Fibroblast of peridontal ligament (primary cell): ENCODE measurements around the gene GRIN2A.

Source experiments
- DNase-seq: peaks from one replicate; pipeline ENCODE4 v3.0.0-alpha.2; 2010; ENCODE audit errors: extremely low read depth

The GRIN2A gene

GRCh38 chr16:9766891-9767290 lies 415.3 kb downstream of the GRIN2A start:
- no peak for DNase-seq

- DNase-seq = no peak
These were observed 418.7 kb downstream of the GRIN2A start for GRCh38 chr16:9763505-9763904.

- DNase-seq = no peak
These were observed 420.4 kb downstream of the GRIN2A start for GRCh38 chr16:9761870-9762269.

GRCh38 chr16:9757687-9758086 lies 424.5 kb downstream of the GRIN2A start:
- DNase-seq = no peak

GRCh38 chr16:9756434-9756833 lies 425.8 kb downstream of the GRIN2A start:
- no peak for DNase-seq

- no peak for DNase-seq
These were observed 427.1 kb downstream of the GRIN2A start for GRCh38 chr16:9755081-9755480.

DNA sequence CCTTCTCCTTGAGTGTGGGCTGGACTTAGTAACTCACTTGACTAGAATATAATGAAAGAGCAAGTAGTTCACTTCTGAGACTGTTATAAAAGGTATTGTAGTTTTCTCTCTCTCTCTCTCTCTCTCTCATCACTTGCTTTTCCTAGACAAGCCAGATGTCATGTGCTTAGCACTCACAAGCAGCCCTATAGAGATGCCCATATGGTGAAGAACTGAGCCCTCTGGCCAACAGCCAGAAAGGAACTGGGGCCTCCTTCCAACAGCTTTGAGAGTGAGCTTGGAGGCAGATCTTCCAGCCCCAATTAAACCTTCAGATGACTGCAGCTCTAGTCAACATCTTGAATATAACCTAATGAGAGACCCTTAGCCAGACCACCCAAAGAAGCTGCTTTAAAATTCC lies 440.5 kb downstream of the GRIN2A start:
- no peak for DNase-seq

DNA sequence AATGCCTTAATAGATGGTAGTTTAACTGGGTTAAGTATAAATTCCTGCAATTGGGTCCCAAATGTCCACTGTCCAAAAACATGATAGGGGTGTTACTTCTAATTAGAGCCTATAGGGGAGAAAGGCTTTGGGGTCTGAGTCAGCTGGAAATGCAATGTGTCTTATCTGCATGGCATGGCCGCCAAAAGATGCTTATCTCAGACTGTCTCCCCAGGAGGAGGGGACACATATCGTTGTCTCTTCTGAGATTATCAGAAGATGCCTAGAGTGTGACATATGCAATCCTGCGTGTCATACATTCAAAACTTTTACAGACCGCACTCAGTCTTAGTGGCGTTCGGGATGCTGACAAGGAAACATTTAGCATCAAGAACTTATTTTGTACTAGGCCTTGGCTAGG lies 442.9 kb downstream of the GRIN2A start:
- no peak for DNase-seq

- DNase-seq = no peak
These were observed 443.5 kb downstream of the GRIN2A start for GRCh38 chr16:9738690-9739089.

- no peak for DNase-seq
These were observed 445.7 kb downstream of the GRIN2A start for GRCh38 chr16:9736547-9736946.

DNA sequence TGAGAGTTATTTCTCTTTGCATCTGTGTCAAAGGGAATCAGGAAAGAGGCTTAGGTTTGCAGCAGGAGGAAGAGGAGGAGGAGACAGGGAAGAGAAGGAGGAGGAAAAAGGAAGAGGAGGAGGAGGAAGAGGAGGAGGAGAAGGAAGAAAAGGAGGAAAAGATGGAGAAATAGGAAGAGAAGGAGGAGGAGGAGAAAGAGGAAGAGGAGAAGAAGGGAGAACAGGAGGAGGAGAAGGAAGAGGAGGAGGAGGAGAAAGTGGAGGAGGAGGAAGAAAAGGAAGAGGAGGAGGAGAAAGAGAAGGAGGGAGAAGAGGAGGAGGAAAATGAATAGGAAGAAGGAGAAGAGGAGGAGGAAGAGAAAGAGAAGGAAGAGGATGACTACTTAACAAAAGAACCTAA lies 459.1 kb downstream of the GRIN2A start:
- DNase-seq = no peak

GRCh38 chr16:9713907-9714306 lies 468.3 kb downstream of the GRIN2A start:
- no peak for DNase-seq

GRCh38 chr16:9713156-9713555 lies 469.1 kb downstream of the GRIN2A start:
- no peak for DNase-seq

GRCh38 chr16:9708972-9709620 lies 473.1 kb downstream of the GRIN2A start:
- no peak for DNase-seq

- DNase-seq = no peak
These were observed 475.9 kb downstream of the GRIN2A start for GRCh38 chr16:9706217-9706836.

GRCh38 chr16:9703731-9704130 lies 478.5 kb downstream of the GRIN2A start:
- DNase-seq = no peak
